Limb (tissue), 2 donors: ENCODE measurements around the gene EPHA4.

Experiments
- DNase-seq, 2 donors: peaks; one replicate each; pipeline ENCODE4 v3.0.0-alpha.2; 2016; ENCODE audit errors: extremely low spot score in 2 of 2

EPHA4 gene

GRCh38 chr2:221443645-221444044, 128.5 kb downstream of the EPHA4 start:
- DNase-seq: no peak

- no peak for DNase-seq
Measured at GRCh38 chr2:221442128-221442527, 130.0 kb downstream of the EPHA4 start.

- no peak for DNase-seq
Measured at GRCh38 chr2:221439761-221440479, 132.2 kb downstream of the EPHA4 start.

- DNase-seq: no peak
Measured at GRCh38 chr2:221437056-221437455, 135.0 kb downstream of the EPHA4 start.

- no peak for DNase-seq
Measured at GRCh38 chr2:221435171-221435570, 136.9 kb downstream of the EPHA4 start.

- no peak for DNase-seq
Measured at GRCh38 chr2:221434142-221434541, 138.0 kb downstream of the EPHA4 start.

GRCh38 chr2:221431477-221431876, 140.6 kb downstream of the EPHA4 start:
- no peak for DNase-seq

GRCh38 chr2:221429741-221430491, 142.2 kb downstream of the EPHA4 start:
- DNase-seq: no peak

- no peak for DNase-seq
Measured at GRCh38 chr2:221428896-221429295, 143.2 kb downstream of the EPHA4 start.

- no peak for DNase-seq
Measured at GRCh38 chr2:221426929-221427328, 145.2 kb downstream of the EPHA4 start.

- DNase-seq: no peak
Measured at GRCh38 chr2:221425891-221426290, 146.2 kb downstream of the EPHA4 start.

- no peak for DNase-seq
Measured at GRCh38 chr2:221425353-221425752, 146.8 kb downstream of the EPHA4 start.

- no peak for DNase-seq
Measured at GRCh38 chr2:221423210-221423804, 148.8 kb downstream of the EPHA4 start.

- no peak for DNase-seq
Measured at GRCh38 chr2:221422516-221423209, 149.4 kb downstream of the EPHA4 start.

- DNase-seq: no peak
Measured at GRCh38 chr2:221420245-221420644, 151.9 kb downstream of the EPHA4 start.

- DNase-seq: no peak
Measured at GRCh38 chr2:221415789-221416188, 156.3 kb downstream of the EPHA4 start.

- DNase-seq: no peak
Measured at GRCh38 chr2:221412978-221413377, 159.1 kb downstream of the EPHA4 start.

GRCh38 chr2:221410487-221410886, 161.6 kb downstream of the EPHA4 start:
- DNase-seq: no peak

GRCh38 chr2:221407765-221408164, 164.3 kb downstream of the EPHA4 start:
- no peak for DNase-seq

GRCh38 chr2:221405521-221405920, 166.6 kb downstream of the EPHA4 start:
- DNase-seq: no peak

GRCh38 chr2:221402072-221402471, 170.0 kb downstream of the EPHA4 start:
- DNase-seq: no peak

GRCh38 chr2:221400411-221400810, 171.7 kb downstream of the EPHA4 start:
- no peak for DNase-seq
